Activated CD4-positive, alpha-beta T cell treated with anti-CD3 and anti-CD28 coated beads for 4 hours (primary cell): ENCODE results near the gene TSPAN9.

Experiments used
- DNase-seq, 2 donors: peaks; one replicate each; pipeline ENCODE4 v3.0.0-alpha.2; 2020

TSPAN9 gene

GRCh38 chr12:3076730-3077571 lies at the start of gene TSPAN9:
TSPAN9 (plus strand) TSS chr12:3077379; CDS start chr12:3201194, 123,815 bp downstream.
- DNase-seq: peak; percentile 69 to 76

- no peak for DNase-seq
Observed at GRCh38 chr12:3028108-3028507, 49.1 kb upstream of the TSPAN9 start.

GRCh38 chr12:3030821-3031429 lies 46.3 kb upstream of the TSPAN9 start:
- DNase-seq: no peak

GRCh38 chr12:3032161-3032560 lies 45.0 kb upstream of the TSPAN9 start:
- DNase-seq: no peak

- no peak for DNase-seq
Observed at GRCh38 chr12:3032770-3033538, 44.2 kb upstream of the TSPAN9 start.

GRCh38 chr12:3033539-3033867 lies 43.7 kb upstream of the TSPAN9 start:
- DNase-seq: no peak

GRCh38 chr12:3034067-3034750 lies 43.0 kb upstream of the TSPAN9 start:
- peak in 1 of 2 donors; percentile 7 for DNase-seq

- DNase-seq: no peak
Observed at GRCh38 chr12:3035171-3035570, 42.0 kb upstream of the TSPAN9 start.

- no peak for DNase-seq
Observed at GRCh38 chr12:3035815-3036702, 41.1 kb upstream of the TSPAN9 start.

GRCh38 chr12:3036901-3037600 lies 40.1 kb upstream of the TSPAN9 start:
- DNase-seq: no peak

GRCh38 chr12:3038166-3038565 lies 39.0 kb upstream of the TSPAN9 start:
- DNase-seq: no peak

GRCh38 chr12:3038926-3039510 lies 38.2 kb upstream of the TSPAN9 start:
- no peak for DNase-seq

- DNase-seq: no peak
Observed at GRCh38 chr12:3040026-3040656, 37.0 kb upstream of the TSPAN9 start.

- DNase-seq: no peak
Observed at GRCh38 chr12:3040663-3041544, 36.3 kb upstream of the TSPAN9 start.

- peak; percentile 26 to 36 for DNase-seq
Observed at GRCh38 chr12:3041558-3042164, 35.5 kb upstream of the TSPAN9 start.

GRCh38 chr12:3042394-3042793 lies 34.8 kb upstream of the TSPAN9 start:
- DNase-seq: no peak

GRCh38 chr12:3042826-3043225 lies 34.4 kb upstream of the TSPAN9 start:
- DNase-seq: no peak

- no peak for DNase-seq
Observed at GRCh38 chr12:3043406-3043805, 33.8 kb upstream of the TSPAN9 start.

GRCh38 chr12:3044141-3044630 lies 33.0 kb upstream of the TSPAN9 start:
- DNase-seq: no peak
